HG02943 (cell line): ENCODE measurements around the gene CXorf38.
"Not testable (repeated sequence)": the region's sequence is repeated elsewhere in the genome, so short reads cannot be mapped to it uniquely, and the experiment has no call there.

Experiments
- ATAC-seq: cut with Tn5 transposase; IDR thresholded peaks from one replicate; pipeline ENCODE4 v1.9.1; 2021; ENCODE audit warnings: mild to moderate bottlenecking, low read depth, moderate library complexity; ENCODE audit not compliant: unreplicated experiment

The CXorf38 gene

DNA sequence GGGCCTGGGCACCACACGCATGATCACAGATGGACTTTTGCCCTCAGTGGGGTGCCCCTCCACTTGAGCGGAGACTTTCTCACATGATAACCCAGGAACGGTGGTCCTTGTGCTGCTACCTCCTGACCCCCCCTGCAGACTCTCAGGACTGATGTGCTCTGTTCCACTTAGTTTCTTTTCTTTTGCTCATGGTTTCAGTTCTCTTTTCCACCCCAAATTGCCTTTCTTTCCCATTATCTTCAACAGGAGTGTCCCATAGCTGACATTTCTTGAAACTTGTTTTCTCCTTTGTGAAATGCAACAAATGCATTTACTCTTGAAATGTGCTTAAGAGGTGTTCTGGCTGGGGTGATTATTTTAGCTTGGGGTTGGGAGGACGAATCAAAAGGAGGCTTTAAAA, 15.2 kb downstream of the CXorf38 start:
- no peak for ATAC-seq

DNA sequence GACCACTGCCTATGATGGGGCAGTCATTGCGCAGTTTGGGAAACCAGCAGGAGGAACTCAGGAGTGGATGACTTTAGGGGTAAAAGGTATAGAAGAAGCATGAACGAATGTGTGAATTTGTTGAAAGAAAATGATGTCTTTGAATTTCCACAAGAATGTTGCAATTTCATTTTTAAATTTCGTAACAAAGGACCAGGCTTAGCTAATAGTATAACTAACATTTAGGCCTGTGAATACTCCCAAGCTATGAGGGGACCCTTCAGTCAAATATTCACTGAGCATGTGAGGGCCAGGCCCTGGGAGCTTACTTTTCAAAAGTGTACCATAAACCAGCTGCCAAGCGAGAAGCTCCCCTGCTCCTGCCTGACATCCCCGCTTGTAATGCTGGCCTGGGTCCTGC, 18.9 kb downstream of the CXorf38 start:
- no peak for ATAC-seq

- no peak for ATAC-seq
Measured at GRCh38 chrX:40625294-40625693, 22.1 kb downstream of the CXorf38 start.

DNA sequence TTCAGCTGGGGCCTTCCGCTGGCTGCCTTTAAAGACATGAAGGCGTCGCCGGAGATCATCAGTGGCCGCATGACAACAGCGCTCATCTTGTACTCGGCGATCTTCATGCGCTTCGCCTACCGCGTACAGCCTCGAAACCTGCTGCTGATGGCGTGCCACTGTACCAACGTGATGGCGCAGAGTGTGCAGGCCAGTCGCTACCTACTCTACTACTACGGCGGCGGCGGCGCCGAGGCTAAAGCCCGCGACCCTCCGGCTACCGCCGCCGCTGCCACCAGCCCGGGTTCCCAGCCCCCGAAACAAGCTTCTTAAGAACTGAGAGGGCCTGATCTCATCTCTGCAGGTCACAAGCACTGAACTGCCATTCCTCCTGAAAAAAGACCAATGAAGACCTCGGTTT, 23.7 kb downstream of the CXorf38 start:
- no peak for ATAC-seq

GRCh38 chrX:40623139-40623536, 24.2 kb downstream of the CXorf38 start, which contains the start of gene MPC1L:
TSS of gene MPC1L (plus strand) at chrX:40623428. CDS start at chrX:40623566, 138 bp downstream.
- no peak for ATAC-seq

GRCh38 chrX:40622479-40623138, 24.8 kb downstream of the CXorf38 start:
- no peak for ATAC-seq

DNA sequence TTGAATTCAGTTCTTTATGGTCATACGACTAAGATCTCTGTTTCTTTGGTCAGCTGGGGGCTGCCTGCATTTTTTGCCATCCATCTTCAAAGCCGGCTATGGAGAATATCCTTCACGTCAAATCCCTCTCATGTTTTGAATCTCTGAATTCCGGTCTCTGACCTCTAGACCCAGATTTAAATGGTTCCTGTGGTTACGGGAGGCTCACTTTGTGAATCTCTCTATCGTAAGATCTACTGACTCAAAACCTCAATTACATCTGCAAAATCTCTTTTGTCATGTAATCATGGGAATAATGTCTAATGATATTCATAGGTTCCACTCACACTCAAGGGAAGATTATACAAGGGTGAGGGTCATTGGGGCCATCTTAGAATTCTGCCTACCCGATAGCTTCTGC, 29.8 kb downstream of the CXorf38 start:
- no peak for ATAC-seq

GRCh38 chrX:40615976-40616375, 31.4 kb downstream of the CXorf38 start:
- ATAC-seq = no peak

GRCh38 chrX:40612511-40612910, 34.9 kb downstream of the CXorf38 start:
- ATAC-seq = no peak

DNA sequence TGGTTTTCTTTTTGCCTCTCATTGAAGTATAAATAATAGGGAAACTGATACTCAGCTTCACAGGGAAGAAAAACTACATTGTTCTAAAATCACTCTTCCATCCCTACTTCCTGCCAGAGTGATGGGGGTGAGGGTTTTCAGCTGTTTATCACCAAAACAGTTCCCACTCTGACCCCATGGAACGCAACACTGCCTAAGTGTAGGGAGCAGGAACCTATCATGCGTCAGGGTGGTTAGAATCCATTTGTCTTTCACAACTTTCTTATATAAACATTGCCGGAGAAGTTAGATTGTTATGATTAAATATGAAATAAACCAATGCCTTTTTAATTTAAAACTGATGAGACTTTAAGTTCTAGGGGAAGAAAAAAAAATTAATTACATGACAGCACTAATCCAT, 40.0 kb downstream of the CXorf38 start:
- no peak for ATAC-seq

DNA sequence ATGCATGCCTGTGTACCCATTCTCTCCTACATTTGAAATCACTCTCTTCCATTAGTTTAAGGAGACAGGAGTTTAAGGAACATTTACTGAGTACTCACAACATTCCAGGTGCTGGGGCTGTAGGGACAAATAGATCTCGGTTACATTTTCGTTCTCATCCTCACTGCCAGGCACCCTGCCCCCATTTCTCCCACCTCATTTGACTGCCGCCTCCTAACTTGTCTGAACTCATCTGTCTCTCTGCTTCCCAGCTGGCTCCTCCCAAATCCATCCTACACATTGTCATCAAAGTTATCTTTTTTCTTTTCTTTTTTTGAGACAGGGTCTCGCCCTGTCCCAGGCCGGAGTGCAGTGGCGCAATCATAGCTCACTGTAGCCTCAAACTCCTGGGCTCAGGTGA, 43.9 kb downstream of the CXorf38 start:
- no peak for ATAC-seq

- not testable (repeated sequence) for ATAC-seq
Measured at GRCh38 chrX:40589616-40590321, 57.6 kb downstream of the CXorf38 start.

GRCh38 chrX:40587623-40588022, 59.7 kb downstream of the CXorf38 start:
- not testable (repeated sequence) for ATAC-seq

DNA sequence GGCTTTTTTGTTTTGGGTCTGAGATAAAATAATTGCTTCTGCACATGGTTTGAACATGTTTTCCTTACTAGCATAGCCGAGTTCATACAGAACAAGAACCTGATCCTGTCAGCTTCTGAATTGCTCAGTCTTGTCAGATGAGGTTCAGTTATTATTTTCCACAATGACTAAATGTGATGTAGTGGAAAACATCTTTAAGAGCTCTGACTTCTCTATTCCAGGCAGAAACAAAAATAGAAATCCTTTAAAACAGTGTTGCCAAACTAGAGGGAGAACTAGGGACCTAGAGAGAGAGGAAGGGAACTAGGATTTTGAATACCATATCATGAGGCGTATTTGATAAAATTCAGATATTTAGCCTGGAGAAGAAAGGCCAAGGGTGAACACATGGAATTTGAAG, 64.5 kb downstream of the CXorf38 start:
- no peak for ATAC-seq

DNA sequence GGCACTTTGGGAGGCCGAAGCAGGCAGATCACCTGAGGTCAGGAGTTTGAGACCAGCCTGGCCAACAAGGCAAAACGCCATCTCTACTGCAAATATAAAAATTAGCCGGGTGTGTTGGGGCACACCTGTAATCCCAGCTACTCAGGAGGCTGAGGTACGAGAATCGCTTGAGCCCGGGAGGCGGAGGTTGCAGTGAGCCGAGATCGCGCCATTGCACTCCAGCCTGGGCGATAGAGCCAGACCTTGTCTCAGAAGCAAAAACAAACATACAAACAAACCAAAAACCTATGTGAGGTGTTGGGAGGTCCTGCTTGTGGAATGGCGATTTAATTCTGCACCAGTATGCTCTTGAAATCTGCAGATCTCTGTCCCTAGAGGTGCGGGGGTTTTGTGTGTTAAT, 65.2 kb downstream of the CXorf38 start:
- not testable (repeated sequence) for ATAC-seq

DNA sequence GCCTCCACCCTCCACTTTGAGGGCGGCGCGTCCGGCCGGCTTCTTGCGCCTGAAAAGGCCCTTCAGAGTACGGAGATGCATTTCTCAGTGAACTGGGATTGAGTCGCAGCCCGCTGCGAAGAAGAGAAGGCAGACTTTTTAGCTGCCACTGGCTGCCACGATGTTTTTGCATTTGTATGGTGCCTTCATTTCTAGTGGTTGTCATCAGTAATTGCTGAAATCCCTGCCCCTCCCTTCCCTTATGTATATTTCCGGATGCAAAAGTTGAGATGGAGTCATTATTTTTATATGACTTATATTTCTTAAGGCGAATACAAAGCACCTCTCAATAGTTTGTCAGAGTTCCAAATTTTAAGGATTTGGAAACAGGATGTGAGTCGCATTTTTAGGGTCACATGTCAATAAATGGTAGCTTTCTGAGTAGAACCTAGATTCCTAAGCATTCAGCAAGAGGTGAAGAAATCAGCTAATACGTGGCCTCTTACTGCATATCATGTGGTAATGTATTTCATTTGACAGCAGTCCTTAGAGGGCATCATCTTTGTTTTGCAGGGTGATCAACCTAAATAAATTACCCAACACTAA, 65.9 kb downstream of the CXorf38 start:
- ATAC-seq = no peak

DNA sequence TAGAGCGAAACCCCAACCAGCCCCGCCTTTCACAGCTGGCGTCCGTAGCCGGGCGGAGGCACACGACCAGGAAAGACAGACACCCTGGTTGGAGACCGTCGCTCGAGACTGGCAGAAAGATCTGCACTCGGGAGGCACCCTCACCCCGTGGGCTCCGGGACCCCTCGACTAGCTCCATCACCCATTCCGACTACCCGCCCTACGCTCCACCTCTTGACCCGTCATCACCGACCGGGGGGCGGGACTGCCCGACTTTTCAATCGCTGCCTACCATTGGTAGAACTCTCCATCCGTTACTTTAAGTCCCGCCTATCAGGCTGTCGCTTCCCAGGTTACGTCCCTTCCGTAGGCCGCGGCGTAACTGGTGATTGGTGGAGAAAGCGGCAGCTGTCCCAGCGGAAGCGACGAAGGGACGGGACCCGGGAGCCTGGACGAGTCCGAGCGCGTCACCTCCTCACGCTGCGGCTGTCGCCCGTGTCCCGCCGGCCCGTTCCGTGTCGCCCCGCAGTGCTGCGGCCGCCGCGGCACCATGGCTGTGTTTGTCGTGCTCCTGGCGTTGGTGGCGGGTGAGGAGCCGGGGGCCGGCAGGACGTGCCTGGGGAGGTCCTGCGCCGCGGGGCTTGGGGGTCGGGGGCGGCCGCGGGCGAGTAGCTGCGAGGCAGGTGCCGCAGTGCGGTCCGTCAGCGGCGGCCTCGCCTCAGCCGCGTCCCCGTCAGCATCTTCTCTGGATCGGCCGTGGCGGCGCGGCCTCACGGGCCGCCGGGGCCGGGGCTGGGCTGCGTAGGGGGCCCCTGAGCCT, 66.6 kb downstream of the CXorf38 start, which contains the start of gene ATP6AP2:
ATP6AP2 (plus strand) TSS at position 434 of the 799 bp plus-strand sequence; CDS start at position 530, 96 bp downstream.
- ATAC-seq = peak; percentile 96

- peak; percentile 39 for ATAC-seq
Measured at GRCh38 chrX:40579900-40580536, 67.3 kb downstream of the CXorf38 start.

DNA sequence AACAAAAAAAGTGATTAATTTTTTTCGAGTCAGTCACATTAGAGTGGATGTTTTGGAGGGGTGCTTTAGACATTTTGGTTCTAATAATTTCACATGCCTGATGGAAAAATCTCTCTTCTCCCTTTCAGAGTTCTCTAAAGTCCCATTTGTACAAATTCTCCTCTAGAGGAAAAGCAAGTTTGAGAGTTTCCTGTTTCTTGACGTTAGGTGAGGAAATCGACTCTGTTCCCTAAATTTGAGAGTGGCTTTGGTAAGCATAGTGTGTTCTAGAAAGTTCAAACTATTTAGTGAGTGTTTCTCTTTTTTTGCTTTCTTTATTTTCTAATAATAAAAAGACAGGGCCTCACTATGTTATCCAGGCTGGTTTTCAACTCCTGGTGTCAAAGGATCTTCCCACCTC, 68.2 kb downstream of the CXorf38 start:
- no peak for ATAC-seq

DNA sequence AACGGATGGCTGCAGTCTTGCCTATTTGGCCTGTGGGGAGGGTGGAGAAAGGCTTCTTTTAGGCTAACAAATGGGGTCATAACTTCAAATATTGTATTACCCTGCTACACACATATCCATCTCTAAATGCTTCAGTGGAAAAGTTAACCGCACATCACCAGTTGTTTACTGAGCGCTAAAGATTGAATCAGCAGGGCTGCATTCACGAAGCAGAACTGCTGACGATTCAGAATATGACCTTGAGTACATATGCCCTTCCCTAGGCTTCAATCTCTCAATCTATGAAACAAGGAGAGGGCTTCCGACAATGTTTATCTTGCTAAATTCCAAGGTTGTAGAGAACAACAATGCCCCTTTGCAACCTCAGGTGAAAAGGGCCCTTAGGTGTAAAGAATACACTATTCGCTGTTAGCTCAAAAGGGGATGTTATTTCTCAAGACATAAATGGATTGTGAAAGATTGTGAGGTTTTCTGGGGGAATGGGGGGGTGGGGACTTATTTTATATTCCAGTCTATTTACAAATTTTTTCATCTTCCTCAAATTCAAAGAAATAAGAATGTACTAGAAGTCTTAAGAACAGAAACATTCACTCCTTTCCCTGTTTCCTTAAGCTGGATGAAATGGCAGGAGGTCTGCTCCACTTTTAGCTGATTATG, 69.2 kb downstream of the CXorf38 start:
- no peak for ATAC-seq
